ENCODE results near the gene CTSK. TPM values are rescaled to one million over a fixed set of nuclear protein-coding genes. Genes with fewer than 3 reads are reported as not detected.
"Not testable (repeated sequence)": the region's sequence is repeated elsewhere in the genome, so short reads cannot be mapped to it uniquely, and the experiment has no call there.

CTSK gene
- 110 TPM for total RNA-seq
- polyA plus RNA-seq (ENCODE audit: insufficient read depth in 1 of 8, insufficient read length in 8 of 8, low replicate concordance in 1 of 8): 100 to 1,000 TPM in 1 of 8 donors, 10 to 100 TPM in 7; 42.9 to 102 (median 54.1) TPM
- long read RNA-seq, donor 1, transcript CTSK-201 (8 exons, 1,692 nt): major isoform, 5 of 21 reads
- long read RNA-seq, donor 1, partial matches to known transcripts: 16 of 21 reads
- long read RNA-seq, donor 1, other reads (novel, unspliced or antisense): 0 of 21 reads
- long read RNA-seq, donor 2, transcript CTSK-201 (8 exons, 1,692 nt): major isoform, 6 of 12 reads
- long read RNA-seq, donor 2, partial matches to known transcripts: 6 of 12 reads
- long read RNA-seq, donor 2, other reads (novel, unspliced or antisense): 0 of 12 reads
- long read RNA-seq, donor 3, transcript CTSK-201 (8 exons, 1,692 nt): major isoform, 5 of 5 reads
- long read RNA-seq, donor 3, partial matches to known transcripts: 0 of 5 reads
- long read RNA-seq, donor 3, other reads (novel, unspliced or antisense): 0 of 5 reads
- long read RNA-seq, donor 4, transcript CTSK-201 (8 exons, 1,692 nt): major isoform, 12 of 24 reads
- long read RNA-seq, donor 4, partial matches to known transcripts: 12 of 24 reads
- long read RNA-seq, donor 4, other reads (novel, unspliced or antisense): 0 of 24 reads
- long read RNA-seq, donor 5, transcript CTSK-201 (8 exons, 1,692 nt): major isoform, 43 of 147 reads
- long read RNA-seq, donor 5, partial matches to known transcripts: 104 of 147 reads
- long read RNA-seq, donor 5, other reads (novel, unspliced or antisense): 0 of 147 reads
- long read RNA-seq, donor 6, transcript CTSK-201 (8 exons, 1,692 nt): major isoform, 22 of 58 reads
- long read RNA-seq, donor 6, partial matches to known transcripts: 36 of 58 reads
- long read RNA-seq, donor 6, other reads (novel, unspliced or antisense): 0 of 58 reads
- long read RNA-seq, donor 7, transcript CTSK-201 (8 exons, 1,692 nt): major isoform, 31 of 36 reads
- long read RNA-seq, donor 7, partial matches to known transcripts: 5 of 36 reads
- long read RNA-seq, donor 7, other reads (novel, unspliced or antisense): 0 of 36 reads
- long read RNA-seq, donor 8, transcript CTSK-201 (8 exons, 1,692 nt): major isoform, 19 of 19 reads
- long read RNA-seq, donor 8, partial matches to known transcripts: 0 of 19 reads
- long read RNA-seq, donor 8, other reads (novel, unspliced or antisense): 0 of 19 reads
- long read RNA-seq, donor 9, transcript CTSK-201 (8 exons, 1,692 nt): major isoform, 10 of 29 reads
- long read RNA-seq, donor 9, partial matches to known transcripts: 19 of 29 reads
- long read RNA-seq, donor 9, other reads (novel, unspliced or antisense): 0 of 29 reads
- long read RNA-seq, donor 10, transcript CTSK-201 (8 exons, 1,692 nt): major isoform, 18 of 23 reads
- long read RNA-seq, donor 10, partial matches to known transcripts: 5 of 23 reads
- long read RNA-seq, donor 10, other reads (novel, unspliced or antisense): 0 of 23 reads
- long read RNA-seq, donor 11, transcript CTSK-201 (8 exons, 1,692 nt): major isoform, 27 of 76 reads
- long read RNA-seq, donor 11, partial matches to known transcripts: 49 of 76 reads
- long read RNA-seq, donor 11, other reads (novel, unspliced or antisense): 0 of 76 reads

DNA sequence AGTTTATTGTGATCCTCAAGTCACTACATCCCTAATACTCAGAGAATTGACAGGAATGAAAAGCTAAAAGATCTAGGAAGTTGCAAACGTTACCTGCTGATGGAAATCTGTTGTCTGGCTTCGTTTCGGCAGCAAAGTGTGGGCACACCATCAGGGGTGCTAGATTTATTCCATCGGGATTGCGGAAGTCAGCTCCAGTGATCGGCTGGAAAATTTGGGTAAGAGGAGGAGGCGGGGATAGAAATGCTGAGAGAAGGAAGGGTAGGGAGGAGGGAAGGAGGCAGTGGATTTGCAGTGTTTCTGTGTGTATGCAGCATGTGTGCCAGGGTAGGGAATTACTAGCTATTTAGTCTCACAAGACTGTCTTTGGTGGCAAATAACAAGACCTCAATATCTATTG is at the start of gene CTSK:
CTSK (minus strand) TSS at position 140 of the 400 bp plus-strand sequence. CDS start 1,455 bp downstream, outside the sequence.
- no peaks in the 10 kb centered on the region for H3K27me3 ChIP-seq (ENCODE audit: control insufficient read depth, insufficient read depth, low read length)
- 16% methylated on average over 6 of the region's 7 CpGs for WGBS (ENCODE audit: insufficient coverage)
- no peaks in the 10 kb centered on the region for H3K9me3 ChIP-seq (replicated peaks; ENCODE audit: control insufficient read depth, low read depth, low read length)
- peak within 1 kb of the TSS; percentile 46 for H3K4me3 ChIP-seq (ENCODE audit: low read length)
- H3K27ac ChIP-seq (ENCODE audit: low read length): peak within 1 kb of the TSS; percentile 80
- peak; percentile 89 for DNase-seq
- peaks cover 3% of the 10 kb centered on the region for H3K4me1 ChIP-seq (ENCODE audit: control insufficient read depth, insufficient read depth, low read length)
- H3K36me3 ChIP-seq (ENCODE audit: control insufficient read depth, insufficient read depth, low read length): peaks cover 34% of the 10 kb centered on the region

DNA sequence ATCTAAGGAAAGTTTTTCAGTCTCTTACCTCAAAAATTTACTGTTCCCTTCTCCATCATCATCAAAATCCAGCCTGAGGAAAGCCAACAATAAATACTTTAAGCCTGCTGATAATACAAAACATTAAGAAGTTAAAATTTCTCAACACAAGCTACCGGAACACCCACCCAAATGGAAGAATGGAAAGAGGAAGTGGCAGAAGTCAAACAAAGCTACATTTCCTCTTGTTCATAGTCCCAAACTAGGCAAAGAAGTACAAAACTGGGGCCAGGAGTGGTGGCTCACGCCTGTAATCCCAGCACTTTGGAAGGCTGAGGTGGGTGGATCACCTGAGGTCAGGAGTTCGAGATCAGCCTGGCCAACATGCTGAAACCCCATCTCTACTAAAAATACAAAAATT is 44.7 kb upstream of the CTSK start:
- not testable (repeated sequence) for H3K27ac ChIP-seq (ENCODE audit: low read length); H3K4me1 ChIP-seq (ENCODE audit: control insufficient read depth, insufficient read depth, low read length); H3K27me3 ChIP-seq (ENCODE audit: control insufficient read depth, insufficient read depth, low read length); H3K4me3 ChIP-seq (ENCODE audit: low read length); H3K9me3 ChIP-seq (replicated peaks; ENCODE audit: control insufficient read depth, low read depth, low read length)
- peak; percentile 45 for DNase-seq
- H3K36me3 ChIP-seq (ENCODE audit: control insufficient read depth, insufficient read depth, low read length): peaks cover 34% of the 10 kb centered on the region
- no CpG with 5 or more reads among the region's 3 CpGs for WGBS (ENCODE audit: insufficient coverage)

DNA sequence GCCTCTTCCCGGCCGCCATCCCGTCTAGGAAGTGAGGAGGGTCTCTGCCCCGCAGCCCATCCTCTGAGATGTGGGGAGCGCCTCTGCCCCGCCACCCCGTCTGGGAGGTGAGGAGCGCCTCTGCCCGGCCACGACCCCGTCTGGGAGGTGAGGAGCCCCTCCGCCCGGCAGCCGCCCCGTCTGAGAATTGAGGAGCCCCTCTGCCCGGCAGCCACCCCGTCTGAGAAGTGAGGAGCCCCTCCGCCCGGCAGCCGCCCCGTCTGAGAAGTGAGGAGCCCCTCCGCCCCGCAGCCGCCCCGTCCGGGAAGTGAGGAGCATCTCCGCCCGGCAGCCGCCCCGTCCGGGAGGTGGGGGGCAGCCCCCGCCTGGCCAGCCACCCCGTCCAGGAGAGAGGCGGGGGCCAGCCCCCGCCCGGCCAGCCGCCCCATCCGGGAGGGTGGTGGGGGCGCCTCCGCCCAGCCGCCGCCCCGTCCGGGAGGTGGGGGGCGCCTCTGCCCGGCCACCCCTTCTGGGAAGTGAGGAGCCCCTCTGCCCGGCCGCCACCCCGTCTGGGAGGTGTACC is 42.8 kb upstream of the CTSK start:
- H3K27ac ChIP-seq (ENCODE audit: low read length); H3K4me1 ChIP-seq (ENCODE audit: control insufficient read depth, insufficient read depth, low read length); DNase-seq; H3K4me3 ChIP-seq (ENCODE audit: low read length); H3K9me3 ChIP-seq (replicated peaks; ENCODE audit: control insufficient read depth, low read depth, low read length); H3K27me3 ChIP-seq (ENCODE audit: control insufficient read depth, insufficient read depth, low read length): not testable (repeated sequence)
- H3K36me3 ChIP-seq (ENCODE audit: control insufficient read depth, insufficient read depth, low read length): peaks cover 31% of the 10 kb centered on the region
- WGBS (ENCODE audit: insufficient coverage): 94% methylated on average over 29 of the region's 49 CpGs

DNA sequence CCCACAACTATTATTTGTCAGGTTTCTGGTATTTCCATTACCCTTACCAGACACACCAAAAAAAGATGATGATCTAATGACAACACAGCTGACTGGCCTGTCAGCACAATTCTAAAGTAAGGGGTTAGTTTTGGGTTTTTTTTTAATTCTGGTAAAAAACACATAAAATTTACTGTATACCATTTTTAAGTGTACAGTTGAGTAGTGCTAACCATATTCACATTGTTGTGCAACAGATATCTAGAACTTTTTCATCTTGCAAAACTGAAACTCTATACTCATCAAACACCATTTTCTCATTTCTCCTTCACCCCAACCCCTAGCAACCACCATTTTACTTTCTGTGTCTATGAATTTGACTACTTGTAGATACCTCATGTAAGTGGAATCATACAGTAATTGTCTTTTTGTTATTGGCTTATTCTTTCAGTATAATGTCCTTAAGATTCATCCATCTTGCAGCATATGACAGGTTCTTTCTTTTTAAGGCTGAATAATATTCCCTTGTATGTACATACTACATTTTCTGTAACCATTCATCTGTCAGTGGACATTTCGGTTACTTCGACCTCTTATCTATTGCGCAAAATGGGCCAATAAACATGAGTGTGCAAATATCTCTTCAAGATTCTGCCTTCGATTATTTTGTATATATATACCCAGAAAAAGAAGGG is 38.5 kb upstream of the CTSK start:
- H3K4me1 ChIP-seq (ENCODE audit: control insufficient read depth, insufficient read depth, low read length): no peaks in the 10 kb centered on the region
- H3K4me3 ChIP-seq (ENCODE audit: low read length): no peak overlapping the region
- no peak for DNase-seq
- H3K36me3 ChIP-seq (ENCODE audit: control insufficient read depth, insufficient read depth, low read length): peaks cover 14% of the 10 kb centered on the region
- no peak overlapping the region for H3K27ac ChIP-seq (ENCODE audit: low read length)
- H3K27me3 ChIP-seq (ENCODE audit: control insufficient read depth, insufficient read depth, low read length): no peaks in the 10 kb centered on the region
- no CpG with 5 or more reads among the region's 4 CpGs for WGBS (ENCODE audit: insufficient coverage)
- no peaks in the 10 kb centered on the region for H3K9me3 ChIP-seq (replicated peaks; ENCODE audit: control insufficient read depth, low read depth, low read length)

DNA sequence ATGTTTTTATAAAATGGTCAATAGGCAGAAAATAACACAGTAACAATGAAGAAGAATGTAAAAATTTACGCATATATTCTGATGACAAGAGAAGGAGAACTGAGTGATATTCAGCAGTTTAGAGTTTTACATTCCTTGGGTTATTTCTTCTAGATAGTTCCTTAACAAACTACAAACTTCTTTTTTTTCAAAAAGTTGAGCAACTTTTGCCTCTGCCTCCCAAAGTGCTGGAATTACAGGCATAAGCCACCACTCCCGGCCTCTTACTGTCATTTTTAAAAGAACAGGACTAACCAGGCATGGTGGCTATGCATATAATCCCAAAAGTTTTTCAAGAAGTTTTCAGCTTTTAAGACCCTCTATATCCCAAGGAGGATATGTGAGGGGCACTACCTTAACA is 35.4 kb upstream of the CTSK start:
- Histone ChIP-seq H3K4me1 (ENCODE audit: control insufficient read depth, insufficient read depth, low read length) (no peaks in the 10 kb centered on the region), H3K27ac (ENCODE audit: low read length) (no peak overlapping the region), H3K4me3 (ENCODE audit: low read length) (no peak overlapping the region), H3K9me3 (replicated peaks; ENCODE audit: control insufficient read depth, low read depth, low read length) (no peaks in the 10 kb centered on the region), H3K27me3 (ENCODE audit: control insufficient read depth, insufficient read depth, low read length) (no peaks in the 10 kb centered on the region), H3K36me3 (ENCODE audit: control insufficient read depth, insufficient read depth, low read length) (peaks cover 9% of the 10 kb centered on the region)
- WGBS (ENCODE audit: insufficient coverage): 71% methylated on average over 1 of the region's 2 CpGs
- DNase-seq: peak; percentile 11

DNA sequence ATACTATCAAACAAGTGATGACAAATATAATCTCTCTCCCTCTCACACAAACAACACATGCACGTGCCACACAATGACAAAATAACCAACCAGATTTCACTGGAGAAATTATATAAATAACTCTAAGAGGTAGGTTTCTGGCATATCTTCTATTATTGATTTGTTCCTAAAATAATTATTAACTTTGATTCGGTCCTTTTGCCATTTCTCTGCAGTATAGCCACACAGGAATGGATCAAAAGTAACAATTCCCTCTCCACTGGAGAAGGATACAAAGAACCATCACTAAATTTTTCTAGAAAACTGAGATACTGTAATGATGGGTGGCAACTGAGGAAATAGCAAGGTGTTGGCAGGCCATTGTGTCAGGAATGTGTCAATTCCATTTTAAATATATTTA is 34.9 kb upstream of the CTSK start:
- Histone ChIP-seq H3K36me3 (ENCODE audit: control insufficient read depth, insufficient read depth, low read length) (peaks cover 9% of the 10 kb centered on the region), H3K9me3 (replicated peaks; ENCODE audit: control insufficient read depth, low read depth, low read length) (no peaks in the 10 kb centered on the region), H3K27ac (ENCODE audit: low read length) (no peak overlapping the region), H3K27me3 (ENCODE audit: control insufficient read depth, insufficient read depth, low read length) (no peaks in the 10 kb centered on the region), H3K4me3 (ENCODE audit: low read length) (no peak overlapping the region), H3K4me1 (ENCODE audit: control insufficient read depth, insufficient read depth, low read length) (no peaks in the 10 kb centered on the region)
- no CpG with 5 or more reads among the region's 2 CpGs for WGBS (ENCODE audit: insufficient coverage)
- DNase-seq: no peak

DNA sequence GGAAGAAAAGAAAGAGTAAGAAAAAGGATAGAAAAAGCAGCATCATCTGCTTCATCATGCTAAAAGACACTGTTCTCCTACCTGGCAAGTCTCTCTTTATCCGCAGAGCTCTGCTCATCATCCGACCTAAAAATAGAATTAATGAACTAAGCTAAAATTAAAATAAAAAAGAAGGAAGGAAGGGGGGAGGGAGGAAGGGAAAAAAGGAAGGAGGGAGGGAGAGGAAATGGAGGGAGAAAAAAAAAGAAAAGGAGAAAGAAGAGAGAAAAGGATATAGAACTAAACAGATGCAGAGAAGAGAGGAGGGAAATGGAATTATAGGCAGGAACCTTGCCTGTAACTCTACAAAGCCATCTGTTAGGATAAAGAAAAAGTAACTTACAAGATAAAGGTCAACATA is 34.3 kb upstream of the CTSK start:
- H3K27ac ChIP-seq (ENCODE audit: low read length): no peak overlapping the region
- no peak overlapping the region for H3K4me3 ChIP-seq (ENCODE audit: low read length)
- H3K9me3 ChIP-seq (replicated peaks; ENCODE audit: control insufficient read depth, low read depth, low read length): no peaks in the 10 kb centered on the region
- peaks cover 9% of the 10 kb centered on the region for H3K36me3 ChIP-seq (ENCODE audit: control insufficient read depth, insufficient read depth, low read length)
- H3K4me1 ChIP-seq (ENCODE audit: control insufficient read depth, insufficient read depth, low read length): no peaks in the 10 kb centered on the region
- no peak for DNase-seq
- H3K27me3 ChIP-seq (ENCODE audit: control insufficient read depth, insufficient read depth, low read length): no peaks in the 10 kb centered on the region
- no CpG with 5 or more reads among the region's 2 CpGs for WGBS (ENCODE audit: insufficient coverage)

DNA sequence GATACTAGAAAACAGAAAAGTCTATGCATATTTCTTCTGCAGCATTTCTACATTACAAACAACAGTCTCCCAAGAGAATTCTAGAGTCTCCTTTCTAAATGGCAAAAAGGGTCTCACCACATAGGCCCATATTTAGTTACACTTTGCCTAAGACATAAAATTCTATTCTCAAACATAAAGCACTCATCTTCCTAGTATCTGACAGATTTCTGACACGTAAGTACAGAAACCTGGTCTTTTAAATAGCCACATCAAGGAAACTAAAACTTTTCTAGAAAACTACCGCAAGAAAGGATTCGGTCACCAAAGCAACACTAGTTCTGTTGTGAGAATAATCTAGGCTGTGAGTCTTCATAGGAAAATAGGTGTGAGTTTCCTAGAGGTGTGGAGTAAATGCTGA is 33.6 kb upstream of the CTSK start:
- no peak for DNase-seq
- Histone ChIP-seq H3K9me3 (replicated peaks; ENCODE audit: control insufficient read depth, low read depth, low read length) (no peaks in the 10 kb centered on the region), H3K4me1 (ENCODE audit: control insufficient read depth, insufficient read depth, low read length) (no peaks in the 10 kb centered on the region), H3K4me3 (ENCODE audit: low read length) (no peak overlapping the region), H3K36me3 (ENCODE audit: control insufficient read depth, insufficient read depth, low read length) (peaks cover 12% of the 10 kb centered on the region), H3K27me3 (ENCODE audit: control insufficient read depth, insufficient read depth, low read length) (no peaks in the 10 kb centered on the region), H3K27ac (ENCODE audit: low read length) (no peak overlapping the region)
- WGBS (ENCODE audit: insufficient coverage): no CpG with 5 or more reads among the region's 3 CpGs

DNA sequence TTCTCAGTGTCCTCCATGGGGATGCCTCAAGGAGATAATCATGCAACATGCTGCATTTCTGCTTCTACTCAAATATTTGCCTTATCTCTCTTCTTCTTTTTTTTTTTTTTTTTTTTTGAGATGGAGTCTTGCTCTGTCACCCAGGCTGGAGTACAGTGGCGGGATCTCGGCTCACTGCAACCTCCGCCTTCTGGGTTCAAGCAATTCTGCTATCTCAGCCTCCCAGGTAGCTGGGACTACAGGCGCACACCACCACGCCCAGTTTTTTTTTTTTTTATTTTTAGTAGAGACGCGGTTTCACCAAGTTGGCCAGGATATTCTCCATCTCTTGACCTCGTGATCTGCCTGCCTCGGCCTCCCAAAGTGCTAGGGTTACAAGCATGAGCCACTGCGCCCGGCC is 32.8 kb upstream of the CTSK start:
- not testable (repeated sequence) for H3K27ac ChIP-seq (ENCODE audit: low read length); H3K4me1 ChIP-seq (ENCODE audit: control insufficient read depth, insufficient read depth, low read length); DNase-seq; H3K27me3 ChIP-seq (ENCODE audit: control insufficient read depth, insufficient read depth, low read length); H3K9me3 ChIP-seq (replicated peaks; ENCODE audit: control insufficient read depth, low read depth, low read length); H3K4me3 ChIP-seq (ENCODE audit: low read length)
- H3K36me3 ChIP-seq (ENCODE audit: control insufficient read depth, insufficient read depth, low read length): peaks cover 19% of the 10 kb centered on the region
- WGBS (ENCODE audit: insufficient coverage): 89% methylated on average over 3 of the region's 11 CpGs
